H54 (cell line): ENCODE results near the gene ZNF350.
"Not testable (repeated sequence)": the region's sequence is repeated elsewhere in the genome, so short reads cannot be mapped to it uniquely, and the experiment has no call there.

Experiments
- DNase-seq: peaks from one replicate; pipeline ENCODE4 v3.0.0; 2011; ENCODE audit warnings: low spot score, mixed read lengths; ENCODE audit not compliant: insufficient read length
- FAIRE-seq: peaks from 3 replicates; lab custom pipeline; 2011; peaks lifted over from hg19 to GRCh38; lab: Jason Lieb, UNC
- POLR2A ChIP-seq: IDR thresholded peaks from 2 replicates; pipeline ENCODE4 v1.6.1; 2011; ENCODE audit warnings: low read depth, mild to moderate bottlenecking, low read length

ZNF350 gene

GRCh38 chr19:51983361-51983760, 3.3 kb downstream of the ZNF350 start:
- DNase-seq (no peak), FAIRE-seq (no peak)
- no peak for TF ChIP-seq POLR2A

- not testable (repeated sequence) for DNase-seq, FAIRE-seq
These were observed 5.7 kb downstream of the ZNF350 start for GRCh38 chr19:51980926-51981325.

- DNase-seq (no peak), FAIRE-seq (no peak)
- no peak for TF ChIP-seq POLR2A
These were observed 6.4 kb downstream of the ZNF350 start for GRCh38 chr19:51980116-51980736.

GRCh38 chr19:51978882-51979281, 7.8 kb downstream of the ZNF350 start:
- FAIRE-seq: no peak
- no peak for TF ChIP-seq POLR2A
- DNase-seq: no peak

GRCh38 chr19:51977346-51977745, 9.3 kb downstream of the ZNF350 start:
- TF ChIP-seq POLR2A: no peak
- FAIRE-seq (no peak), DNase-seq (no peak)

- TF ChIP-seq POLR2A: no peak
- FAIRE-seq: no peak
- no peak for DNase-seq
These were observed 9.8 kb downstream of the ZNF350 start for GRCh38 chr19:51976852-51977251.

- not testable (repeated sequence) for FAIRE-seq, DNase-seq
These were observed 10.9 kb downstream of the ZNF350 start for GRCh38 chr19:51975787-51976186.

GRCh38 chr19:51971624-51972023, 15.0 kb downstream of the ZNF350 start:
- no peak for TF ChIP-seq POLR2A
- FAIRE-seq (no peak), DNase-seq (no peak)

- FAIRE-seq: no peak
- no peak for TF ChIP-seq POLR2A
- no peak for DNase-seq
These were observed 15.9 kb downstream of the ZNF350 start for GRCh38 chr19:51970718-51971117.

- no peak for FAIRE-seq
- no peak for TF ChIP-seq POLR2A
- DNase-seq: no peak
These were observed 21.1 kb downstream of the ZNF350 start for GRCh38 chr19:51965583-51965982.

- not testable (repeated sequence) for FAIRE-seq, DNase-seq
These were observed 25.9 kb downstream of the ZNF350 start for GRCh38 chr19:51960621-51961233.

GRCh38 chr19:51959791-51960190, 26.8 kb downstream of the ZNF350 start:
- FAIRE-seq: no peak
- no peak for DNase-seq
- TF ChIP-seq POLR2A: no peak

- not testable (repeated sequence) for FAIRE-seq, DNase-seq
These were observed 28.8 kb downstream of the ZNF350 start for GRCh38 chr19:51957846-51958245.

- no peak for DNase-seq
- FAIRE-seq: no peak
- TF ChIP-seq POLR2A: no peak
These were observed 37.7 kb downstream of the ZNF350 start for GRCh38 chr19:51948975-51949374.

GRCh38 chr19:51946602-51947001, 40.0 kb downstream of the ZNF350 start:
- FAIRE-seq: no peak
- no peak for TF ChIP-seq POLR2A
- no peak for DNase-seq
